Smooth muscle cell (in vitro differentiated cells): Measurements from ENCODE around the gene OPN3. TPM values are rescaled to one million over a fixed set of nuclear protein-coding genes. Genes with fewer than 3 reads are reported as not detected.

Source experiments
- DNase-seq: peaks from one replicate; lab custom pipeline; 2025; ENCODE audit not compliant: unreplicated experiment; lab: John Stamatoyannopoulos, UW
- H2AFZ ChIP-seq: fragments of 200-600 bp; sonication (generic); 2 replicates; pipeline ENCODE4 v1.6.0; 2016; ENCODE audit warnings: antibody characterized with exemption, low read depth, mild to moderate bottlenecking
- H3F3A ChIP-seq: fragments of 200-600 bp; sonication (generic); 2 replicates; pipeline ENCODE4 v1.6.0; 2017; ENCODE audit warnings: antibody characterized with exemption, low read depth
- H3K27ac ChIP-seq: fragments of 200-600 bp; sonication (generic); 2 replicates; pipeline ENCODE4 v1.5.1; 2016; ENCODE audit warnings: low read depth, mild to moderate bottlenecking
- H3K27me3 ChIP-seq: fragments of 200-600 bp; sonication (generic); 2 replicates; pipeline ENCODE4 v1.6.1; 2016; ENCODE audit warnings: low read depth, mild to moderate bottlenecking
- H3K36me3 ChIP-seq: fragments of 200-600 bp; sonication (generic); 2 replicates; pipeline ENCODE4 v1.5.1; 2016; ENCODE audit warnings: low read depth
- H3K4me1 ChIP-seq: fragments of 200-600 bp; sonication (generic); 2 replicates; pipeline ENCODE4 v1.5.1; 2016; ENCODE audit warnings: low read depth
- H3K4me2 ChIP-seq: fragments of 200-600 bp; sonication (generic); 2 replicates; pipeline ENCODE4 v1.6.0; 2016; ENCODE audit warnings: mild to moderate bottlenecking
- H3K4me3 ChIP-seq: fragments of 200-600 bp; sonication (generic); 2 replicates; pipeline ENCODE4 v1.5.1; 2016; ENCODE audit warnings: mild to moderate bottlenecking
- H3K79me2 ChIP-seq: fragments of 200-600 bp; sonication (generic); 2 replicates; pipeline ENCODE4 v1.6.0; 2016; ENCODE audit warnings: low read depth, mild to moderate bottlenecking
- H3K9ac ChIP-seq: fragments of 200-600 bp; sonication (generic); 2 replicates; pipeline ENCODE4 v1.6.0; 2016; ENCODE audit warnings: low read depth
- H3K9me3 ChIP-seq: fragments of 200-600 bp; sonication (generic); replicated peaks from 2 replicates; pipeline ENCODE4 v1.5.1; 2016; ENCODE audit warnings: low read depth
- H4K20me1 ChIP-seq: fragments of 200-600 bp; sonication (generic); 2 replicates; pipeline ENCODE4 v1.6.0; 2016; ENCODE audit warnings: low read depth
- WGBS: methylation state at CpG from one replicate; pipeline ENCODE4 v1.1.7; 2016; ENCODE audit warnings: low lambda C conversion rate; 5-methylcytosine and 5-hydroxymethylcytosine counted together
- polyA plus RNA-seq: library from polyadenylated mRNA; unstranded; fragments of >200 nt; fragmentation: Nextera tagmentation; extraction: Ambion mirVana; gene quantifications from 2 replicates; pipeline ENCODE4 v1.2.1, GENCODE V29; 2016
- total RNA-seq: library from RNA; depleted of rRNA; stranded (reverse); fragments of >200 nt; gene quantifications from 2 replicates; pipeline ENCODE4 v1.2.3, GENCODE V29; 2014
- TF ChIP-seq, protein P1 (sequence below): fragments of 200-600 bp; sonication (generic); IDR thresholded peaks from 2 replicates; pipeline ENCODE4 v1.5.1; 2017; ENCODE audit warnings: borderline replicate concordance, mild to moderate bottlenecking, antibody characterized with exemption; ENCODE audit not compliant: insufficient read depth, poor library complexity, severe bottlenecking

The OPN3 gene
- total and polyA plus RNA-seq, 2 experiments from 2014 or later = 24.8 to 33.0 TPM

DNA sequence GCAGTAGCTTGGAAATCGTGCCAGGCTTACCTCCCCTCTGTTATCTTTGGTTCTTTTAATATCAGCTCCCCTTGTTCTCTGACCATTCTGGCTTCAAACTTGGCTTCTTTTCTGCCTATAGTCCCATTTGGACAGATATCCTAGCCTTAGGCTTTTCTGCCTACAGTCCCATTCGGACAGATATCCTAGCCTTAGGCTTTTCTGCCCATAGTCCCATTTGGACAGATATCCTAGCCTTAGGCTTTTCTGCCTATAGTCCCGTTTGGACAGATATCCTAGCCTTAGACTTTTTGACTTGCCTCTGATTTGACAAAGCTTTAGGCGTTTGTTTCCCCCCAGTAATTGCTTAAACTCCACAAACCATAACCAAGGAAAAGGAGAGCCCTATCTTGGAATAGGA lies 25.6 kb downstream of the OPN3 start:
- WGBS = 84% methylated on average over 4 of the region's 4 CpGs
- no peaks in the 10 kb centered on the region for H3K4me1 ChIP-seq
- no peak for DNase-seq
- TF ChIP-seq, protein P1, sequence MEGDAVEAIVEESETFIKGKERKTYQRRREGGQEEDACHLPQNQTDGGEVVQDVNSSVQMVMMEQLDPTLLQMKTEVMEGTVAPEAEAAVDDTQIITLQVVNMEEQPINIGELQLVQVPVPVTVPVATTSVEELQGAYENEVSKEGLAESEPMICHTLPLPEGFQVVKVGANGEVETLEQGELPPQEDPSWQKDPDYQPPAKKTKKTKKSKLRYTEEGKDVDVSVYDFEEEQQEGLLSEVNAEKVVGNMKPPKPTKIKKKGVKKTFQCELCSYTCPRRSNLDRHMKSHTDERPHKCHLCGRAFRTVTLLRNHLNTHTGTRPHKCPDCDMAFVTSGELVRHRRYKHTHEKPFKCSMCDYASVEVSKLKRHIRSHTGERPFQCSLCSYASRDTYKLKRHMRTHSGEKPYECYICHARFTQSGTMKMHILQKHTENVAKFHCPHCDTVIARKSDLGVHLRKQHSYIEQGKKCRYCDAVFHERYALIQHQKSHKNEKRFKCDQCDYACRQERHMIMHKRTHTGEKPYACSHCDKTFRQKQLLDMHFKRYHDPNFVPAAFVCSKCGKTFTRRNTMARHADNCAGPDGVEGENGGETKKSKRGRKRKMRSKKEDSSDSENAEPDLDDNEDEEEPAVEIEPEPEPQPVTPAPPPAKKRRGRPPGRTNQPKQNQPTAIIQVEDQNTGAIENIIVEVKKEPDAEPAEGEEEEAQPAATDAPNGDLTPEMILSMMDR = no peak
- no peaks in the 10 kb centered on the region for H3K79me2 ChIP-seq
- no peak overlapping the region for H3K9ac ChIP-seq
- no peaks in the 10 kb centered on the region for H3K36me3 ChIP-seq
- H3K27ac ChIP-seq = no peak overlapping the region
- H3K4me3 ChIP-seq = no peak overlapping the region
- H4K20me1 ChIP-seq = no peaks in the 10 kb centered on the region
- no peaks in the 10 kb centered on the region for H3F3A ChIP-seq
- H3K27me3 ChIP-seq = no peaks in the 10 kb centered on the region
- H3K9me3 ChIP-seq = no peaks in the 10 kb centered on the region
- H3K4me2 ChIP-seq = no peak overlapping the region
- no peak overlapping the region for H2AFZ ChIP-seq

DNA sequence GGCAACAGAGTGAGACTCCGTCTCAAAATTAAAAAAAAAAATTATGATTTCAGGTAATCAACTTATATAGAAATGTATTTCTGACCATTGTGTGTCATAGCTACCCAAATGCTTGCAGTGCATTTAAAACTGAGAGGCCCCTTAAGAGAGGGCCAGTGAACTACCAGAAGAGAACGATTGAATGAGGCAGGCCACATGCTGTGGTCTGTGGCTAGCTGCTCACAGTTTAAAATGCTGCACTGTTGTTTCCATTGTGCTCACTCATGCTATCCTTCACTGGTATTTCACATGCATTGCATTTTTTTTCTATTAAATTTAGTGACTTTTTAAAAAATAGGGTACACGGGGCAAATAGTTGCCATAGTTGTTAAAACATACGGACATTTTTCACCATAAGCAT lies 26.0 kb downstream of the OPN3 start:
- H3K9ac ChIP-seq = no peak overlapping the region
- H3K36me3 ChIP-seq = no peaks in the 10 kb centered on the region
- no peak overlapping the region for H2AFZ ChIP-seq
- H4K20me1 ChIP-seq = no peaks in the 10 kb centered on the region
- WGBS = 90% methylated on average over 4 of the region's 4 CpGs
- no peak for DNase-seq
- TF ChIP-seq, protein P1 = no peak
- no peaks in the 10 kb centered on the region for H3K4me1 ChIP-seq
- no peak overlapping the region for H3K4me2 ChIP-seq
- H3K4me3 ChIP-seq = no peak overlapping the region
- no peaks in the 10 kb centered on the region for H3K79me2 ChIP-seq
- no peaks in the 10 kb centered on the region for H3K27me3 ChIP-seq
- no peaks in the 10 kb centered on the region for H3F3A ChIP-seq
- no peak overlapping the region for H3K27ac ChIP-seq
- H3K9me3 ChIP-seq = no peaks in the 10 kb centered on the region

DNA sequence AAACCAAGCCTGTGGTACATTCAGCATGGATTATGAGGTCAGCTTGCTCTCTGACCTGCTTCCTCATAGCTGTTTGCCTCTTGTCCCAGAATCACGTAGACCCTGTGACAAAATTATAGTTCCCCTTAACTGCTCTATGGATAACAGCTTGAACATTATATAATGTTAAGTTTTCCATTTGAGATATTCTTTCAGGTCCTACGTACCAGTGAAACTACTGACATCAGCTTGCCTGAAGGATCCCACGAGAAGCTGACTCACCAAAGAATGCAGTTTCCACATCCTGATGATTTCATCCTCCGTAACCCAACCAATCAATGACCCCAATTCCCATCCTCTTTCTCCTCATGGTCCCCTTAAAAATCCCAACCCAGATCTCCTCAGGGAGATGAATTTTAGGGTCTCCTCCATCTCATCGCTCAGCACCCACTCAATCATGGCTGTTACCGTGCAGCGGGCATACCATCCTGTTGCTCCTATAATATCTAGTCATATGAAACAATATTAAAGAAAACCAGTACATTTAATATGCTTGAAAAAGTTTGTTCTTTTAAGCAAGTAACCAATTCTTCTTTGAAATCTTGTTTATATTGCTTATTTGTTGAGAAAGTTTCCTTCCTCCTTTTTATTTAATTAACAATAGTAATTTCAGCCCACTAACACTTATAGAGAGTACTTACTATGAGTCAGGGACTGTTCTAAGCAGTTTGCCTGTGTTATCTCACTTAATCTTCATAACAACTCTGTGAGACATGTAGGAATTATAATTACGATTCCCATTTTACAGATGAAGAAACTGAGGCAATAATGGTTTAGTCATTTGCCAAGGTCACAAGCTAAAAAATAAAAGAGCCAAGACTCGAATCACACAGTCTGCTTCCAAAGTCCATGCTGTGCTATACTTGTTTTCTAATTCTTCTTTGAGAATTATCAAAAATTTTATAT lies 27.4 kb downstream of the OPN3 start:
- 59% methylated on average over 9 of the region's 9 CpGs for WGBS
- H4K20me1 ChIP-seq = no peaks in the 10 kb centered on the region
- no peak for DNase-seq
- H3K27ac ChIP-seq = peak overlapping the region; percentile 88
- no peak overlapping the region for H3K4me3 ChIP-seq
- no peaks in the 10 kb centered on the region for H3K9me3 ChIP-seq
- H3K36me3 ChIP-seq = no peaks in the 10 kb centered on the region
- H3K4me2 ChIP-seq = peak overlapping the region; percentile 43
- H3K79me2 ChIP-seq = no peaks in the 10 kb centered on the region
- H3K9ac ChIP-seq = peak overlapping the region; percentile 71
- H2AFZ ChIP-seq = peak overlapping the region; percentile 58
- H3K4me1 ChIP-seq = no peaks in the 10 kb centered on the region
- no peaks in the 10 kb centered on the region for H3F3A ChIP-seq
- TF ChIP-seq, protein P1 = no peak
- no peaks in the 10 kb centered on the region for H3K27me3 ChIP-seq

DNA sequence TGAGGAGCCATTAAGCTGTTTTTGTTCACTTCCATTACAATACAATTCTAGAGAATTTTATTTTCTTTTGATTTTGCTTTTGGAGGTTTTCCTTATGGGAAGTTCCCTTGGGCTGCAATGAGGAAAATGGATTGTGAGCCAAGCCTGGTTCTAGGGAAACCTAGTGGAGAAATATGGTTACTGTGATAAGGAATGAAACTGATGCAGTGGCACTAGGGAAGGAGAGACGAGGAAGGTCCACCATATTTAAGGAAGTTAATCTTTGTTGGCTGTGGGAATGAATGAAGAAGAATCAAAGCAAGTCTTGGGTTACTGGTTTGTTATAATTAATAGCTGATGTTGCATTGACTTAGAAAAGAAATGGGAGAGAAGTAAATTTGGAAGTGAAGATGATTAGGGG lies 28.4 kb downstream of the OPN3 start:
- no peaks in the 10 kb centered on the region for H4K20me1 ChIP-seq
- no peaks in the 10 kb centered on the region for H3F3A ChIP-seq
- TF ChIP-seq, protein P1 = no peak
- DNase-seq = no peak
- no peaks in the 10 kb centered on the region for H3K79me2 ChIP-seq
- H3K27ac ChIP-seq = peak overlapping the region; percentile 88
- H2AFZ ChIP-seq = no peak overlapping the region
- no peak overlapping the region for H3K4me3 ChIP-seq
- H3K27me3 ChIP-seq = no peaks in the 10 kb centered on the region
- H3K9ac ChIP-seq = peak overlapping the region; percentile 71
- WGBS = 100% methylated on average over 1 of the region's 1 CpG
- no peaks in the 10 kb centered on the region for H3K4me1 ChIP-seq
- no peaks in the 10 kb centered on the region for H3K36me3 ChIP-seq
- no peak overlapping the region for H3K4me2 ChIP-seq
- no peaks in the 10 kb centered on the region for H3K9me3 ChIP-seq
